EL (cell line): ENCODE results near the gene SPNS2.

ENCODE experiments used
- DNase-seq: peaks from one replicate; pipeline ENCODE4 v3.0.0-alpha.2; 2016

Gene SPNS2

DNA sequence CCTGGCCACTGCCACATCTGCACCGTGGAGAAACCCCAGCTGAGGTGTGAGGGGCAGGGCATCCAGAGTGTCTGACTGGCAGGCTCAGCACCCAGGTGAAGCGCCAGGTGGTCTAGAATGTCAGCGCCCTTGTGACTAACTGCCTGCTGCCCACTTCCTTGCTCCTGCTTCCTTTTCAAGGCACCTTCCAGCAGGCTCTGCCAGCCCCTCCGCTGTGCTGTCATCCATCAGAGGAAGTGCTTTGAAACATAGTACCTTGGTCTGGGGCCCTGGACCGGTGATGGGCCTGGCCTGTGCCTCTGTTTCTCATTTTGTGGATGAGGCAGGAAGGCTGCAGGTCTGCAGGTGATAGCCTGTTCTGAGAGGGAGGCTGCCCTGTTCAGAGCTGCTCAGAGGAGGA is 5.5 kb downstream of the SPNS2 start:
- no peak for DNase-seq

DNA sequence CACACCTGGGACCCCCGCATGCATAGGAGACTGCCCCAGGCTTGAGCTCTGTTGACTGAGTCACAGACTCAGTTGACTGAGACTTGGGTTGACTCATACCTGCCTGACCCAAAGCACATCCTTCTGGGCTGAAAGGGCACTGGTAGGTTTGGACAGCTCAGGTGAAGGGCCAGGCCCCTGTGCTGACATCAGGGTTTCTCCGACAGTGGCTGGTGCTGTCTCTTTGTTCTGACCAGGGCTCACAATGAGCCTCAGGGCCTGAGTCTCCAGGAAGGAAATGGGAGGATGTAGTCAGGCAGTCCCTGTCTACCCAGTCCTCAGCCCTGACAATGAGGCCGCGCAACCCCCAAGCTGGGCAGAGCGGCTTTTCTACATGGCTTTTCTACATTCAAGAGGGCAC is 6.5 kb downstream of the SPNS2 start:
- DNase-seq = no peak

DNA sequence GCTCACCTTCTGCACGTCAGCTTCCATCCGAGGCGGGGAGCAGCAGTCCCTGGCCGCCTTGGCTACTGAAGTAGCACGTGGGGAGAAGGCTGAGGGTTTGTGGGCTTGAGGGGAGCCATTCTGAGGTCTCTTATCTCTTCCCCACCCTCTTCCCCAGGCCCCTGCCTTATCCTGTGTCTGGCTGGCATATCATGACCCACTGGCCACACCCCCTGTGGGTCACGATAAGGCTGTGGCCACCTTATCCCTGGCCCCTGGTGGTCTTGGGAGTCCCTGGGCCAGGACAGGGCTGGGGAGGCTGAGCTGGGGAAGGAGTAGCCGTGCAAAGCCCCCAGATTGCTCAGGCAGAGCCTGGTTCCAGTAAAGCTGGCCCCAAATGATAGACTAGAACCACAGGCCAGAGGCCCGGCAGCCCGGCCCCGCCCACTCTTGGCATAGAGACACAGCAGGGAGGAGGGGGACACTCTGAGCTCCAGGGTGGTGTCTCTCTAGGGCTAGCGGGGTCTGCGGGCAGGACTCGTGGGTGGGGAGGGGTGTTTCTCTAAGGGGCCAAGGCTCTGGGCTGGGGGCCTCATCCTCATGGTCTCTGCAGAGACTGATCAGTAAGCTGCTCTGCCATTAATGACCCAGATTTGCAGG is 7.6 kb downstream of the SPNS2 start:
- no peak for DNase-seq

DNA sequence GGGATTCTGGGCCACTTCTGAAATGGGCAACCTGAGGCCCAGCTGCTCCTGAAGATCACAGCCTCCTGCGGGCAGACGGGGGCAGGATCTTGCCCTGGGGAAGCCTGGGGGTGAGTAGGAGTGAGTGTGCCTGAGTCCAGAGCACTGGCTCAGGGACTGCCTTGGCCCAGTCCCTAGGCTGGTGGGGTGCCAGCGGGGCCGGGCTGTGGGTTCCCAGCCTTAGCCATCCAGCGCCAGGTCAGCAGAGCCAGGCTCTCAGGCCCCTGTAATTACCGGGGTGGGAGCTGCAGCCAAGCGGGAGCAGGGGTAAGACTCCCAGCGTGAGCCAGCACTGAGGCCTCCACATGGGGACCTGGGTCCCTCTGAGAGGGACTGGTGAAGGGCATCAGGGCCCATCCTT is 8.2 kb downstream of the SPNS2 start:
- no peak for DNase-seq

DNA sequence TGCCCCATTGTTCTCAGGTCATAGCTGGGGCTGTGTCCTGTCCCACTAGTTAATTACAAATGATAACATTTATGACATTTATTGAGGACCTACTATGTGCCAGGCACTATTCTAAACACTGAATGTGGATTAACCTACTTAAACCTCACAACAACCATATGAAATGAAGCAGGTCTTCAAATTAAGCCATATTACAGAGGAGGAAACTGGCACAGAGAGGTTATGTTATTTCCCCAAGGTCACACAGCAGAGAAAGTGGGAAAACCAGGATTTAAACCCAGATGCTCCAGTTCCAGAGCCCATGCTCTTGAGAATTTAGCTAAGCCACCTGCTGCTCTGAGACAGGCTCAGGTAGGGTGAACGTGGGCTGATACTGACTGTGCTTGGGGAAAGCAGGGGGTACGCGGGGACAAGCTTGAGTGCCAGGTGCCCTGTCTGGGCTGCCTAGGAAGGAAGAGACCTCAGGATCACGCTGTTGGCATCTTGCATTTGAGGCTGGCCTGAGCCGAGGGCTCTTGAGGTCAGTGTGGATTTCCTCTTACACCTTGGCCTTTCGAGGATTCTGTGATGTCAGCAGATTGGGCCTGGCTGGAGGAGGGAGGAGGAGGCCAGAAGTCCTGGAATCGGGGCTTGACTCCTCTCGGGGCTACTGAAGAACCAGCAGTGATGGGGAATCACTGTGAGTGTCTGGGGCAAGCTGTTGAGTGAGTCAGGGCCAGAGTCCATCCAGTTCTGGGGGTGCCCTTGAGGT is 8.9 kb downstream of the SPNS2 start:
- DNase-seq = no peak

DNA sequence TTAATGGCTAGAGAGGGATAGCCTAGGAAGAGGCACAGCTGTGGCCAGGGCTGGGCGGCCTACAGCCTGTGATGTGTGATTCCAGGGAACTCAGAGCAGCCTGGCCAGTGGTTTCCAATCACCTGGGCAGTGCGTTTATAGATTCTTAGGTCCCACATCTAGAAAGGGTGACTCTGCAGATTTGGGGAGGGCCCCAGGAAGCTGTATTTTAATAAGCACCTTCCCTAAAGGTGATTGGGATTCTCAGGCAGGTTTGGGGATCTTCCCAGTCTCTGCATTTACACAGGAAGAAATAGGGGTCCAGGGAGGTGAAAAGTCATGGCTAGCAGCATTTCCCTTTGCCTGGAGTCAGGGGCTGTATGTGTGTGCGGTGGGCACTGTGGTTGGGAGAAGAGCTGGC is 9.5 kb downstream of the SPNS2 start:
- no peak for DNase-seq

DNA sequence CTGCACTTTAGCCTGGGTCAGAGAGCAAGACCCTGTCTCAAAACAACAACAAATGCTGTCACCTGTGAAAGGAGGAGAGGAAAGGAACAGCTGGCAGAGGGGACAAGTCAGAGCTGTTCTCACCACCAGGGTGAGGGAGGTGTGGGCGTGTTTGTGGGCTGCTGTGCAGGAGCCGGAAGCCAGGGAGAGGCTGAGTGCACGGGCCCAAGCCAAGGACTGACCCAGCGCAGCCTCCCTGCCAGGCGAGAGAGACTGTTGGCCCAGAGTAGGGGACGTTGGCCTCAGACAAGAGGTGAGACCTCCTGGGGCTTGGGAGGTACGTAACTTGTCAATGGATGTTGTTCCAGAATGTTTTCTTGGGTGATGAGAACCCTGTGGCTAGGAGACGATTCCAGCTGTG is 10.7 kb downstream of the SPNS2 start:
- no peak for DNase-seq

DNA sequence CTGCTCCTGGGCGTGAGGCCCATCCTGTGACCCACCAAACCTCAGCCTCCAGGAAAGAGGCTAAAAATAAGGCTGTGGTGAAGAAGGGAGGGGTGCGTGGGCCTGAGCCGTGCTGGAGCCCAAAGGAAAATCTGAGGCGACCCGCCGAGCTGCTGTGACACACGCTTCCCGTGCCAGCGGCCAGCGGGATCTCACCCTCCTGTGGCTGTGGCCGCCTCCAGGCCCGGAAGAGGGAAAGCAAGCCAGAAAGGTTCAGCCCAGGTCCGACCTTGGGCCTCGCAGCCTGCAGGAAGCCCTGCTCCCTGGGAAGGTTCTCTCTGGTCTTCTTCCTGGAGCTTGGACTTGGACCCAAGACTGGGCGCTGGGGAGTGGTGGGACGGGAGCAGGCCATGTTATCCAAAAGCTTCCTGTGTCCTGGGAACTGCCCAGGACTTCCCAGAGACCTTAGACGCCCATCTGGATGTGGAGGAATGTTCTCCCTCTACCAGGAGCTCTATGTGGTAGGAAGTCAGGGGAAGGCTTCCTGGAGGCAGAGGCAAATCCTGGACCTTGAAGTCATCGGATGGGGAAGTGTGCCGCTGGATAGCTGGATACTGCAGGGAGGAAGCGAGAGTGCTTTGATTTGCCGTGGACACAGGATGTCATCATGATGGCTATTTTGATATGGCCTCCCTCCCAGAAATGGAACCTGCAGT is 11.4 kb downstream of the SPNS2 start:
- no peak for DNase-seq

DNA sequence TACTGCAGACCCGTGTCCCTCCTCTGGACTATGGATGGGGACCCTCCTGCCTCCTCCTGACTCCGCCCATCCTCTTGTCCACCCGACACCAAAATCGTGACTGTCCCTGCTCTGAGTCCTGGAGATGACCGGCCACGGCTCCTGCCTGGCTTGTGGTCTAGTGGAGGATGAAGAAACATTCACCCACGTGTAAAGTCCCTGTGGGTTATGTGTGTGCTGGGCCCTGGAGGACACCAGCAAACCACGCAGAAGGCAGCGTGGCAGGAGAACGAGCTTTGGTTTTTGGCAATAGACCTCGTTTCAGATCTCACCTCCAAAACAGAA is 11.9 kb downstream of the SPNS2 start:
- no peak for DNase-seq

DNA sequence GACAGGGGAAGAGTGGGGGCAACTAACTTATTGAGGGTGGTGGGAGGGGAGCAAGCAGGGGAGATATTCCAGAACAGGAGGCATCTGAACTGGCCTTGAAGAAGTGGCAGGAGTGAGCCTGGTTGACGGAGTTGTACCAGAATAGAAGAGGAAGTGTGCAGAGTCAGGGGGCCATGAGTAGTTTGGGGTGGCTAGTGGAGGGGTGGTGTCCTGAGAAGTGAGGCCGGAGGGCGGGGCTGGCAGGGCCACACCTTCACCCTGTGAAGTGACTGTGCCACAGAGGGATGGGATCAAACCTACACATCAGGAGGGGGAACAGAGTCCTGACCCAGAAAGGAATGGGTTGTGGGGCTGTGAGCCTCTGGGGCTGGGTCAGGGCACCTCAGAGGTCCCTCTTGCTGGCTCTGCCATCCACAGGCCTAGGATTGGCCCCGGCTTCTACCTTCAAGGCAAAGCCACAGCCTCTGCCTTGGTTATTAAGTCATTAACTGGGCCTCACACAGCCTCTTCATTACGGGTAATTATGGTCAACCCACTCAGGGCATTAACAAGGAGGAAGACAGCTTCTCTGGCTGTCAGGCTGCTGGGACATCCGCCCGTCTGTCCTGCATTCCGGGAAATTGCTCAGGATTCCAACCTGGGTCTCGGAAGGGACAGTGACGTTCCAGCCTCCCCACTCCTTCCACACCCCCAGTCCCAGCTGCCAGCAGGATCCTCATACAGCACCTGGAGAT is 12.7 kb downstream of the SPNS2 start:
- no peak for DNase-seq

DNA sequence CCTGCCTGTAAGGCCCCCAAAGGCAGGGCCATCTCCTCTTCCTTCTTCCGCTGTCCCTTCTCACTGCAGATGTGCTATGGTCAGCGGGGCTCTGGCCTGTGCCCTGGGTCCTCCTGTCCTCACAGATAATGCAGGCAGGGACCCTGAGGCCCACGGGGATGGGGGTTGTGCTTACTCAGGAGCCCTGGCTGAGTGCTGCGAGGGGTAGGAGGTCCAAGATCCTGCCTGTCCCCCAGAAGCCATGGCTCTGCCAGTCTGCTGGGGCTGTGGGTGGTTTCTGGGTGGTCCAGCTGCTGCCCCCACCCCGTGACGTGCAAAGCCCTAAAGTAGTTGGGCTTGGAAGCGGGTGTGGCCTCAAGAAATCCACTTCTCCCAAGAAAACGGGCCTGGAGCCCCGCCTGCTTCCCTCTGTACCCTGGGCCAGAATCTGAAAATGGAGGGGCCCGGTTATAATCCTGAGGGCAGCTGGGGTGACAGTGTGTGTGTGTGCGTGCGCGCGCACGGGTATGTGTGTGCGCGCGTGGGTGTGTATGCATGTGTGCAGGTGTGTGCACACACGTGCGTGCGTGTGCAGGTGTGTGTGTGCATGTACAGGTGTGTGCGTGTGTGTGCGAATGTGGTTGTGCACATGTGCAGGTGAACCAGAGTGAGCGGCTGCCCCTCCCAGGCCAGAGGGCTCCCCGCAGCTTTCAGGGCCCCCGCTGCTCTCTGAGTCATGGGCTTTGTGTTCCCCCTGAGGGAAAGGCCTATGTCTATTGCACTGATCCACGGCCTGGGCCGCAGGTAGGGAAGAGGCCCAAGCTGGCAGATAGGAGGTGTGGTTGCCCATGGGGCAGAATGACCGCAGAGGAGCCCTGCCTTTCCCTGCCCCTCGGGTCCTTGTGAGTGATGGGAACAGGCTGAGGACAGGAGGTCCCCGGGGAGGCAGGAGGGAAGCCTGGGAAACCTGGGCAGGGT is 13.8 kb downstream of the SPNS2 start:
- no peak for DNase-seq

DNA sequence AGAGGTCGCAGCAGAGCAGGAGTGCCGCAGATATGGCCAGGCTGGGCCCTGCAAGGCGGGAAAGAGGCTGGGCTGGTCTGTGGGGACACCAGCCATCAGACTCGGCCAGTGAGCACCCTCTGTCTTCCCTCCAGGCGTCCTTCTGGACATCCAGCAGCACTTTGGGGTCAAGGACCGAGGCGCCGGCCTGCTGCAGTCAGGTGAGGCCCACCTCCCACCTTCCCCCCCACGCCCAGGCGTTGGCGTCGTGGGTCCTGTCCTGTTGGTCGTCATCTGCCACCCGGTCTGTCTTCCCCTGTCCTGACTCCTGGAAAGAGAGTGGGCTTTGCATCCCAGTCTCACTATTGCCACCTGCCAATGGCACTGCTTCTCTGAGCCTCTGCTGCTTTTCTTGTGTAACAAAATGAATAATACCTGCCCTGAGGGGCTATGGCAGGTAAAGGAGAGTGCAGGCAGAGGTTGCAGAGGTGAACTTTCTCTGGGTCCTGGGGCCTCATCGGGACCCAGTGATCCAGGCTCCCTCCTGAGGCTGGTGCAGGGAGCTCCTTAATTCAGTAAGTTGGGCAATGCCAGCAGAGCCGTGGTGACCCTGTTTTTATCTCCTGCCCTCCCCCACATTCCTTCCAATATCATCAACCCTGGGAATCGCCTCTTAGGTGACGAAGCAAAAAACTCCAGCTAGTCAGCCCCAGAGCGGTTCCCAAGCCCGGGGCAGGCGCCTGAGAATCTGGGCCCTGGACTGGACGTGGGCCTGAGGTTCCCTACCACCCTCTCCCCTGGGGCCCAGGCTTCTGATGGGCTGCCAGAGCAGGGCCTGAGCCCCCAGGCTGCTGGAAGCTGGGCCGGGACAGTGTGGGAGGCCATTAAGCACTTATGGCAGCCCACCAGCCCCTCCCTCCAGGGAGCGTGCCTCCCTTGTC is 14.7 kb downstream of the SPNS2 start:
- no peak for DNase-seq

DNA sequence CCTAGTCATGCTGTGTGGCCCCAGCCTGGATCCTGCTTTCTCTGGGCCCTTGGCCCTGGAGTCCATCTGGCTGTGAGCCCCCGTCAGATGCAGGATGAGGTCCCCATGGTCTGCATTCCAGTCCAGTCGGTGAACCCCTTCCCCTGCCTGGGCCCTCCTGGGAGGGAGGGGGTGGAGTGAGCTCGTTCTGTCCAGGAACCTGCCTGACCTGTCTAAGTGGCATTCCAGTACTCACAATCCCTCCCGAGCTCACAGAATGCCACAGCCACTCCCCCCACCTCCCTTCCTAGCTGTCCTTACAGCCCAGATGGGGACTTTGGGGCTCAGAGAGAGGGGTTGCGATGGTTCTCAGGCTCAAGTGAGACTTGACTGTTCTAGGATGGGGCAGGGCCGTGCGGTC is 15.5 kb downstream of the SPNS2 start:
- DNase-seq = no peak

DNA sequence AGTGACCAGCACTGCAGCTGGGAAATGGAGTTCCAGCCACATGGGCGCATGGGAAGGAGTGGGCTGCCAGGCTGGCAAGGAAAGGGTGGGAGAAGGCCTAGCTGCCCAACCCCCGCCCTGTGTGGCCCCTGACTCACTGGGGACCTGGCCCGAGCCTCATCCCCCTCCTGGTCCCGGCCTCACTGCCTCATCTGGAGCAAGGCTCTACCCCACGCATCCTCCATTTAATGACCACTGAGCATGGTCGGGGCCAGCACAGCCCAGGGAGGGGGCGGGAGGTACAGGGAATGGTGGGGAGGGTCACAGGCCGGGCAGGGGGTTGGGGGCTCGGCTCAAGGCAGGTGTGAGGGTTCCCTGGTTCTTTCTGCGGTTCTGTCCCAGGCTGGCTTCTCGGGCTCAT is 16.1 kb downstream of the SPNS2 start:
- DNase-seq = no peak

DNA sequence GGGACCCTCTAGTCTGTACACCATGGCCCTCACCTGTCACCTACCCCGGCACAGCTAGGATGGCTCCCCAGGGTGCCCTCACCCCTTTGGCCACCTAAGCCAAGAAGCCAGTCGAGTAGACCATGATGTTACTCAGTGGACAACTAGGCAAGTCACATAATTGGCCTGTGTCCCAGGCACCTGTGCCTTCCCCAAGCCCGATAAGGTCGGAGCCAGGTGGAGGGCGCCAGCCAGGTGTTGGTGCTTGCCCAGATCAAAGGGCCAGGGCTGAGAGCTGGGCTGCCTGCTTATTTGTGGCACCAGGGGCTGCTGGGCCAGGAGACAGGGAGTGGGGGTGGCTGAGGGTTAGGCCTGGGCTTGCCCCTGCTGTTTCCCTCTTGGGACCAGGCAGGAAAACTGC is 16.8 kb downstream of the SPNS2 start:
- DNase-seq = no peak

DNA sequence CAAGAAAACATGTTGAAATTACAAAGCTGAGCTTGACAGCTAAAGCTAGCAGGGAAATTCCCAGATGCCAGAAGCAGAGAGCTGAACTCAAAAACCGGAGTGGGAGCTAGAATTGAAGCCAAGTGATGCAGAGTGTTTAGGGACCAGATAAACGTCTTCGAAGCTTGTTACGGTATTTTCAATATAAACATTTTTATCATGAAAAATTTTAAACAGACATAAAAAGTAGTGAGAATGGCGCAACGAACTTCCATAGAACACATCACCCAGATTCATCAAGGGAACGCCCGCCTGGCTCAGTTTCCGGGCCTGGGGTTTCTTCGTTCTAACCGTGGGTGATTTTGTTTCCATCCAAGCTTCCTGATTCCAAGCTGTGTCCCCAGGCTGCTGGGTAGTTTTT is 18.1 kb downstream of the SPNS2 start:
- no peak for DNase-seq

DNA sequence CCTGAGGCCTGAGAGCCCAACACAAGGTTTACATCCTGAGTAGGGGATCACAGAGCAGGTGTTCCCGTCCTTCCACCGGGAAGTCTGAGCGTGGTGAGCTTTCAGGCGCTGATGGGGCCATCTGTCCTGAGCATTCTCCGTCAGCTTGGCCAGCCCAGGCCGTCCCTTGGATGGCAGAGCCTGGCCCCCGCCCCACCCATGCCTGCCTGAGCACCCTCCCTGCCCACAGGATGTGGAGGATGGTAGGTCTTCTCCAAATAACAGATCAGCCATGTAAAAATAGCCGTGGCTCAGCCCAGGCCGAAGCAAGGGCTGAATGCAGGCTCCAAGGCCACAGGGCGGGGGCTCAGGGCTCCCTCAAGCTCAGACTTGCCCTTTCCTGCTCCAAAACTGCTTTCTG is 20.2 kb downstream of the SPNS2 start:
- DNase-seq = no peak

DNA sequence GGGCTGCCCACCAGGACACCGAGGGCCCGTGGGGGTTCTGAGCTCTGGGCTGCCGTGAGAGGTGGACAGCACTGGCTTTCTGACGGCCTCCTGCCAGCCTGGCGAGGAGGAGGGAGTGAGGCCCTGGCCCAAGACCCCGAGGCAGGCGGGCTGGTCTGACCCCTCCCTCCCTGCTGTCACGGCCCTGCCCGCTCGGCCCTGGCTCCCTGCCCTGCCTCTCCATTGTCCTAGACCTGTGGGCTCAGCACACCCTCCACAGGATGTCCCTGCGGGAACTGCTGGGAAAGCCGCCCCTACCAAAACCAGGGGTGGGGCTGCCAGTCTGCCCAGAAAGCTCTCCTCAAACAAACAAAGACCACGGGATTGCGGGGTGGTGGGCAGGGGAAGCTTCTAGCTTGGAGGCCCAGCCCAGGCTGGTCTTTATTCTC is 20.7 kb downstream of the SPNS2 start:
- DNase-seq = no peak

DNA sequence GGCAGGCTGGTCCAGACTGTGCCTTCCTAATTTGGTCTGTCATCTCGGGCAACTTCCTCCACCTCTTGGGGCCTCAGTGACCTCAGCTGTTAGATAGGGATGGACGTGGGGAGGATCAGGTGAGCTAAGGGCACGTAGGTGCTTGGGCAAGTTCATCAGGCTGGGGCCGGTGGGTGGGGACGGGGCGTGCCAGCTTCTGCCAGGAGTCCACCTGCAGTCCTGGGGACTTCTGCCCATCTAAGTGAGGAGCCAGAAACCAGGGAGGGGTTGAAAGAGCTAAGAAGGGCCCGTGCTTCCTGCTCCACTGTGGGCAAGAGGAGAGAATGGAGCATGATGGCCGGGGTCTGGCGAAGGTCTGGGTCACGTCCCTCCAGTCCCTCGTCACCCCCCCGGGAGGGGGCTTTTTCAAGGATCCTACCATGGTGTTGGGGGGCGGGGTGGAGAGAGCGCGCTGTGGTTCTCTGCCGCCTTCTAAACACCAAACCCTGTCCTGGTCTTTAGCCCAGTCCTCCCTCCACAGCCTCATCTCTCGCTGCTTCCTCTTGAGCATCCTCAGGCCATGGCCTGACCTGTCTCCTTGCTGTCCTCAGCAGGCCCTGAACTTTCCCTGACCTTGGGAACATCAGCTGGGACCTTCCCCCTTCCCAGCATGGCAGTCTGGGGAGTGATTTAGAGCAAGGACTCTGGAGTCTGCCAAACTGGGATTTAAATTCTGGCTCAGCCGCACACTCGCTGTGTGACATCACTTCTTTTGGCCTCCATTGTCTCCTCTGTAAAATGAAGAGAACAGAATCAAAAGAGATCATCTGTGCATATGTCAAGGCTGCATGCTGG is 21.6 kb downstream of the SPNS2 start:
- DNase-seq = no peak

DNA sequence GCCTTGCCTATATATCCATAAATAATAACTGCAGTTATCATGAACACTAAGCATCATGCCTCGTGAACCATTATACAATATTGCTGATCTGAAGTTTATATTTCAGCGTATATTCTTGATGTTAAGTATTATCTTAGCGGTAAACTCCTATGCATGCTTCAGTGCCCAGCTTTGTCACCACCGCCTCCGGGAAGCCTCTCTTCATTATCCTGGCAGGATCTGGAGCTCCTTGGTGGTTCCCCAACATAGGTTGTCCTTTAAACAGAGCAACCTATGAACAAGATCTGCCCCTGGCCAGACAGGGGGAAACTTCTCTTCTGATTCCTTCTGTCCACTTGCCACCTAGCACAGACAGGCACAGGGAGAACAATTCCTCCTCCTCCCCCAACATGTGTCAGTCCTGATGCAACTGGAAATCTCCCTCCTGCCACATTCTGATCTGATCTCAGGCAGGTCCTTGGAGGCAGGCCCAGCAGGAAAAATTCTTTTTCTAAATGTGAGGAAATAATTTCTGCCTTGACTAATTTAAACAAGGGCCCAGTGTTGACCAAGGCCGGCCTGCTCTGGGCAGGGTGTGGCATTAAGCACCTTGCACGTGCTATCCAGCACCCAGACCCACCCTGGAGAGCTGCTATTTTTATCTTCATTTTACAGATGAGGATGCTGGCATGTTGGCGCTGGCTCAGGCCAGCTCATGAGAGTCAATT is 22.4 kb downstream of the SPNS2 start:
- no peak for DNase-seq
